ENCODE results near the gene IQUB.
"Not testable (repeated sequence)": the region's sequence is repeated elsewhere in the genome, so short reads cannot be mapped to it uniquely, and the experiment has no call there.

Gene IQUB

GRCh38 chr7:123528265-123528664, 6.1 kb downstream of the IQUB start (continued):
- peak; percentile 77; the same call in 1 of the 2 replicates for TF ChIP-seq ZNF768 (tag by site-specific recombination; IDR thresholded peaks at IDR 0.05)
- no peak for TF ChIP-seq ZNF133 (tag by site-specific recombination; IDR thresholded peaks at IDR 0.05)
- TF ChIP-seq ZNF335 (tag by site-specific recombination; conservative IDR thresholded peaks at IDR 0.05), result peak; percentile 79
- no peak for TF ChIP-seq ZNF658 (tag by site-specific recombination; IDR thresholded peaks at IDR 0.05)

GRCh38 chr7:123527712-123528225, 6.6 kb downstream of the IQUB start:
- H3K27ac ChIP-seq (ENCODE audit: extremely low read depth, low read depth, low read length); H3K4me3 ChIP-seq (ENCODE audit: low read depth, low read length); H3K4me1 ChIP-seq (ENCODE audit: control insufficient read depth, insufficient read depth, low read length); POLR2A ChIA-PET; H3K9me3 ChIP-seq (ENCODE audit: control insufficient read depth, insufficient read depth, low read depth, low read length); H3K36me3 ChIP-seq (ENCODE audit: control insufficient read depth in 2 of 2, insufficient read depth in 1 of 2, low read length in 2 of 2): not testable (repeated sequence)
- CTCF ChIA-PET, result interaction anchor here (1.5 kb wide), 1 partner anchor 34 kb away, joined by 3 read pairs; no protein-coding TSS in a partner anchor
- TF ChIP-seq ZNF843 (tag by site-specific recombination; IDR thresholded peaks at IDR 0.05), result 0 out of 2 replicates have a peak, but pooled peaks have one; percentile 50
- 0 out of 2 replicates have a peak, but pooled peaks have one; percentile 7 for TF ChIP-seq PRDM10 (tag by site-specific recombination; IDR thresholded peaks at IDR 0.05)
- TF ChIP-seq KLF7 (tag by site-specific recombination; IDR thresholded peaks at IDR 0.05; ENCODE audit: borderline replicate concordance), result peak; percentile 72
- peak; percentile 74; the same call in 1 of the 2 replicates for TF ChIP-seq ZFP69B (tag by site-specific recombination; IDR thresholded peaks at IDR 0.05)
- peak; percentile 69 for TF ChIP-seq ZNF341 (tag by site-specific recombination; IDR thresholded peaks at IDR 0.05; ENCODE audit: low read depth)
- peak; percentile 60 for TF ChIP-seq ZFHX2 (tag by site-specific recombination; conservative IDR thresholded peaks at IDR 0.05)
- peak; percentile 93 for TF ChIP-seq IKZF3 (tag by site-specific recombination; IDR thresholded peaks at IDR 0.05)
- peak; percentile 54; the same call in 1 of the 2 replicates for TF ChIP-seq SP7 (tag by site-specific recombination; IDR thresholded peaks at IDR 0.05)
- 0 out of 2 replicates have a peak, but pooled peaks have one; percentile 23 for TF ChIP-seq SP2 (tag by site-specific recombination; IDR thresholded peaks at IDR 0.05)
- TF ChIP-seq FEZF1 (tag by site-specific recombination; IDR thresholded peaks at IDR 0.05), result peak; percentile 25; the same call in 1 of the 2 replicates
- TF ChIP-seq ZBTB8A (tag by site-specific recombination; IDR thresholded peaks at IDR 0.05), result peak; percentile 46; the same call in 1 of the 2 replicates
- TF ChIP-seq ZNF692 (tag by site-specific recombination; IDR thresholded peaks at IDR 0.05), result peak; percentile 73
- TF ChIP-seq ZBTB26 (tag by site-specific recombination; optimal IDR thresholded peaks at IDR 0.05), result peak; percentile 69
- peak; percentile 91 for TF ChIP-seq ZNF335 (tag by site-specific recombination; conservative IDR thresholded peaks at IDR 0.05)
- peak; percentile 92 for TF ChIP-seq ZNF501 (tag by site-specific recombination; IDR thresholded peaks at IDR 0.05)
- TF ChIP-seq GLIS2 (tag by site-specific recombination; IDR thresholded peaks at IDR 0.05), result peak; percentile 65
- TF ChIP-seq SP3 (tag by site-specific recombination; IDR thresholded peaks at IDR 0.05), result peak; percentile 47; the same call in 1 of the 2 replicates
- TF ChIP-seq YY1 (tag by site-specific recombination; IDR thresholded peaks at IDR 0.05), result peak; percentile 78
- 0 out of 2 replicates have a peak, but pooled peaks have one; percentile 19 for TF ChIP-seq ZNF2 (tag by site-specific recombination; IDR thresholded peaks at IDR 0.05)
- peak; percentile 60; the same call in 1 of the 2 replicates for TF ChIP-seq ZNF394 (tag by site-specific recombination; IDR thresholded peaks at IDR 0.05; ENCODE audit: borderline replicate concordance)
- TF ChIP-seq ZBTB48 (tag by site-specific recombination; IDR thresholded peaks at IDR 0.05), result peak; percentile 95
- peak; percentile 65 for TF ChIP-seq HIC1 (tag by site-specific recombination; IDR thresholded peaks at IDR 0.05)
- TF ChIP-seq KLF10 (tag by site-specific recombination; IDR thresholded peaks at IDR 0.05), result 0 out of 2 replicates have a peak, but pooled peaks have one; percentile 59
- peak; percentile 70 for TF ChIP-seq EGR2 (tag by site-specific recombination; IDR thresholded peaks at IDR 0.05; ENCODE audit: low read depth)
- peak; percentile 69 for TF ChIP-seq ZFP37 (tag by site-specific recombination; IDR thresholded peaks at IDR 0.05)
- TF ChIP-seq KLF1 (tag by site-specific recombination; IDR thresholded peaks at IDR 0.05), result peak; percentile 96
- peak; percentile 55 for TF ChIP-seq ZXDB (tag by site-specific recombination; IDR thresholded peaks at IDR 0.05)

All from HEK293 (cell line).